MM.1S (cell line): ENCODE measurements around the gene MYO1H.

Experiments
- DNase-seq: peaks from one replicate; pipeline ENCODE4 v3.0.0-alpha.2; 2015
- H2AFZ ChIP-seq: fragments of 300-600 bp; sonication (generic); 2 replicates; pipeline ENCODE4 v1.6.0; 2016; ENCODE audit warnings: antibody characterized with exemption, low read length
- H3F3A ChIP-seq: fragments of 300-600 bp; sonication (generic); 2 replicates; pipeline ENCODE4 v1.6.1; 2016; ENCODE audit warnings: mild to moderate bottlenecking, antibody characterized with exemption, low read length, moderate library complexity, mixed read lengths; ENCODE audit not compliant: insufficient read depth
- H3K27ac ChIP-seq: fragments of 300-600 bp; sonication (generic); 2 replicates; pipeline ENCODE4 v1.5.1; 2016; ENCODE audit warnings: mild to moderate bottlenecking, low read length
- H3K27me3 ChIP-seq: fragments of 300-600 bp; sonication (generic); replicated peaks from 2 replicates; pipeline ENCODE4 v1.6.0; 2016; ENCODE audit warnings: low read length; ENCODE audit not compliant: insufficient read depth
- H3K36me3 ChIP-seq: fragments of 300-600 bp; sonication (generic); replicated peaks from 2 replicates; pipeline ENCODE4 v1.6.1; 2016; ENCODE audit warnings: mild to moderate bottlenecking, low read length, mixed read lengths; ENCODE audit not compliant: insufficient read depth
- H3K4me1 ChIP-seq: fragments of 300-600 bp; sonication (generic); 2 replicates; pipeline ENCODE4 v1.6.1; 2016; ENCODE audit warnings: low read length, mixed read lengths
- H3K4me2 ChIP-seq: fragments of 300-600 bp; sonication (generic); 2 replicates; pipeline ENCODE4 v1.6.0; 2016; ENCODE audit warnings: low read depth, low read length
- H3K4me3 ChIP-seq: fragments of 300-600 bp; sonication (generic); 2 replicates; pipeline ENCODE4 v1.5.1; 2016; ENCODE audit warnings: low read length, mixed read lengths
- H3K79me2 ChIP-seq: fragments of 300-600 bp; sonication (generic); 2 replicates; pipeline ENCODE4 v1.6.1; 2016; ENCODE audit warnings: mixed run types, low read length, mixed read lengths
- H3K9ac ChIP-seq: fragments of 300-600 bp; sonication (generic); 2 replicates; pipeline ENCODE4 v1.6.1; 2016; ENCODE audit warnings: low read length, mixed read lengths
- H3K9me2 ChIP-seq: fragments of 300-600 bp; sonication (generic); replicated peaks from 2 replicates; pipeline ENCODE4 v1.6.1; 2016; ENCODE audit warnings: mild to moderate bottlenecking, low read length, mixed read lengths; ENCODE audit not compliant: insufficient read depth
- H3K9me3 ChIP-seq: fragments of 300-600 bp; sonication (generic); replicated peaks from 2 replicates; pipeline ENCODE4 v1.6.1; 2016; ENCODE audit warnings: mild to moderate bottlenecking, low read length, mixed read lengths; ENCODE audit not compliant: insufficient read depth
- H4K20me1 ChIP-seq: fragments of 300-600 bp; sonication (generic); 2 replicates; pipeline ENCODE4 v1.6.1; 2016; ENCODE audit warnings: mild to moderate bottlenecking, low read length, moderate library complexity, mixed read lengths; ENCODE audit not compliant: insufficient read depth
- CTCF ChIP-seq: fragments of 300-600 bp; sonication (generic); IDR thresholded peaks from 2 replicates; pipeline ENCODE4 v1.5.1; 2016; ENCODE audit warnings: antibody characterized with exemption, low read length, mixed read lengths
- EZH2 ChIP-seq: fragments of 300-600 bp; sonication (generic); optimal IDR thresholded peaks from 2 replicates; pipeline ENCODE3; 2017; ENCODE audit warnings: low read depth, mild to moderate bottlenecking, antibody characterized with exemption, low read length, mixed read lengths
- EZH2phosphoT487 ChIP-seq: fragments of 300-600 bp; sonication (generic); IDR thresholded peaks from 2 replicates; pipeline ENCODE4 v1.6.1; 2018; ENCODE audit warnings: antibody characterized with exemption, low read length

Gene MYO1H

GRCh38 chr12:109477963-109478315 is 130.2 kb downstream of the MYO1H start:
- TF ChIP-seq CTCF, result no peak
- TF ChIP-seq EZH2, result no peak
- TF ChIP-seq EZH2phosphoT487, result no peak
- Histone ChIP-seq H3K9me2 (no peaks in the 10 kb centered on the region), H3K4me2 (peak overlapping the region; percentile 69), H3K9ac (peak overlapping the region; percentile 92), H4K20me1 (no peaks in the 10 kb centered on the region), H3K9me3 (no peaks in the 10 kb centered on the region), H3K27ac (no peak overlapping the region), H3K36me3 (no peaks in the 10 kb centered on the region), H3K4me3 (peak overlapping the region; percentile 86), H3K4me1 (peaks cover 9% of the 10 kb centered on the region), H3K27me3 (no peaks in the 10 kb centered on the region), H3F3A (no peaks in the 10 kb centered on the region), H3K79me2 (peaks cover 76% of the 10 kb centered on the region), H2AFZ (peak overlapping the region; percentile 92)
- no peak for DNase-seq

- no peak overlapping the region for H3K4me2 ChIP-seq
- no peak overlapping the region for H3K4me3 ChIP-seq
- H3K9me3 ChIP-seq, result no peaks in the 10 kb centered on the region
- no peaks in the 10 kb centered on the region for H3K27me3 ChIP-seq
- no peak for TF ChIP-seq CTCF
- no peak for TF ChIP-seq EZH2
- TF ChIP-seq EZH2phosphoT487, result no peak
- no peak overlapping the region for H2AFZ ChIP-seq
- H3F3A ChIP-seq, result no peaks in the 10 kb centered on the region
- no peak overlapping the region for H3K27ac ChIP-seq
- peaks cover 58% of the 10 kb centered on the region for H3K79me2 ChIP-seq
- no peaks in the 10 kb centered on the region for H3K9me2 ChIP-seq
- H3K4me1 ChIP-seq, result peaks cover 9% of the 10 kb centered on the region
- no peaks in the 10 kb centered on the region for H3K36me3 ChIP-seq
- DNase-seq, result no peak
- H3K9ac ChIP-seq, result no peak overlapping the region
- H4K20me1 ChIP-seq, result no peaks in the 10 kb centered on the region
These were observed 132.1 kb downstream of the MYO1H start for GRCh38 chr12:109479761-109480160.

DNA sequence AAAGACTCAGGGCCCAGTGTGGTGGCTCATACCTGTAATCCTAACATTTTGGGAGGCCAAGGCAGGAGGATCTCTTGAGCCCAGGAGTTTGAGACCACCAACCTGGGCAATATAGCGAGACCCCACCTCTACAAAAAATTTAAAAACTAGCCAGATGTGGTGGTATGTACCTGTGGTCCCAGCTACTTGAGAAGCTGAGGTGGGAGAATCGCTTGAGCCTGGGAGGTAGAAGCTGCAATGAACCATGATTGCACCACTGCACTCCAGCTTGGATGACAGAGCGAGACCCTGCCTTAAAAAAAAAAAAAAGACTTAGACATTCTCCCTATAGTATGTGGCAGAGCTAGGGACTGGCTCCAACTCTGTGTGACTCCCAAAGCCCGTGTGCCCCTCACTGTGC is 132.7 kb downstream of the MYO1H start:
- Histone ChIP-seq H4K20me1 (no peaks in the 10 kb centered on the region), H3K9ac (no peak overlapping the region), H2AFZ (no peak overlapping the region), H3K4me2 (no peak overlapping the region), H3K36me3 (no peaks in the 10 kb centered on the region), H3K9me3 (no peaks in the 10 kb centered on the region), H3K27ac (no peak overlapping the region), H3K4me3 (no peak overlapping the region), H3K79me2 (peaks cover 52% of the 10 kb centered on the region), H3K4me1 (peaks cover 9% of the 10 kb centered on the region), H3K27me3 (no peaks in the 10 kb centered on the region), H3F3A (no peaks in the 10 kb centered on the region), H3K9me2 (no peaks in the 10 kb centered on the region)
- DNase-seq, result no peak
- TF ChIP-seq EZH2phosphoT487 (no peak), EZH2 (no peak), CTCF (no peak)

- H3K4me2 ChIP-seq, result no peak overlapping the region
- H3K9me2 ChIP-seq, result no peaks in the 10 kb centered on the region
- no peak for TF ChIP-seq EZH2phosphoT487
- no peak for TF ChIP-seq EZH2
- no peak for TF ChIP-seq CTCF
- no peaks in the 10 kb centered on the region for H3F3A ChIP-seq
- H3K4me1 ChIP-seq, result no peaks in the 10 kb centered on the region
- H3K27ac ChIP-seq, result no peak overlapping the region
- H3K79me2 ChIP-seq, result peaks cover 37% of the 10 kb centered on the region
- H2AFZ ChIP-seq, result no peak overlapping the region
- H3K27me3 ChIP-seq, result no peaks in the 10 kb centered on the region
- no peaks in the 10 kb centered on the region for H3K36me3 ChIP-seq
- H3K9ac ChIP-seq, result no peak overlapping the region
- H3K4me3 ChIP-seq, result no peak overlapping the region
- no peak for DNase-seq
- no peaks in the 10 kb centered on the region for H4K20me1 ChIP-seq
- no peaks in the 10 kb centered on the region for H3K9me3 ChIP-seq
These were observed 134.2 kb downstream of the MYO1H start for GRCh38 chr12:109481863-109482262.
